ENCODE results near the gene CFDP1. TPM values are rescaled to one million over a fixed set of nuclear protein-coding genes. Genes with fewer than 3 reads are reported as not detected.
A peak's percentile ranks its signal among the peaks of the same experiment; 100 is the strongest.

The CFDP1 gene
- total and polyA plus RNA-seq, 5 experiments from 2014 or later = 34.3 to 39.0 (median 34.9) TPM

DNA sequence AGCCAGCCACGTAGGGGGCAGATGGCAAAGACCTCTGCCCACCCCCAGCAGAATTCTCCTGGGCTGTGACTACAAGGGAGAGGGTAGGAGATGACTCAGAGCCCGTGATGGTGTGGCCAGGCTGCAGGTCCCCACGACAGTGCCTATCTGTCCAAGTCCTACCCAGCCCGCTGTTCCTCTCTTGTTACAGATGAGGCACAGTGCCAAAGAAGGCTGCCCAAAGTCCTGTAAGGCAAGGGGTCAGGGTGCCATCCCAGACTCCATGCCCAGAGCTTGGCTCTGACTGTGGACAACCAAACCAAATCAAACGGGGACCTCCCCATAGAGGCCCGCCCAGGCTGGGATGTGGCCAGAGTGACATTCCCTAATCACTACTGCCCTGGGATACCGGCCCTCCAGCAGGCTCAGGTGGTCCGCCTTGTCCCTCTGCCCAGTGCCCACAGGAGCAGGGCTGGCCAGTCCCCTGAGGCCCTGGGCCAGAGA is 169.3 kb downstream of the CFDP1 start:
- ATAC-seq (no peak), DNase-seq (no peak)
- Mint-ChIP-seq H3K36me3 (no peaks in the 10 kb centered on the region), H3K9me3 (no peaks in the 10 kb centered on the region), H3K27me3 (peaks cover 21 to 64% (median 44%) of the 10 kb centered on the region in 5 donors), H3K4me1 (peaks cover 4 to 11% (median 9%) of the 10 kb centered on the region in 4 donors), H3K4me3 (peak overlapping the region; percentile 54 to 83 (median 70)), H3K27ac (peak overlapping the region in 1 of 10 donors; percentile 9)
- POLR2A ChIA-PET = no interaction called here

DNA sequence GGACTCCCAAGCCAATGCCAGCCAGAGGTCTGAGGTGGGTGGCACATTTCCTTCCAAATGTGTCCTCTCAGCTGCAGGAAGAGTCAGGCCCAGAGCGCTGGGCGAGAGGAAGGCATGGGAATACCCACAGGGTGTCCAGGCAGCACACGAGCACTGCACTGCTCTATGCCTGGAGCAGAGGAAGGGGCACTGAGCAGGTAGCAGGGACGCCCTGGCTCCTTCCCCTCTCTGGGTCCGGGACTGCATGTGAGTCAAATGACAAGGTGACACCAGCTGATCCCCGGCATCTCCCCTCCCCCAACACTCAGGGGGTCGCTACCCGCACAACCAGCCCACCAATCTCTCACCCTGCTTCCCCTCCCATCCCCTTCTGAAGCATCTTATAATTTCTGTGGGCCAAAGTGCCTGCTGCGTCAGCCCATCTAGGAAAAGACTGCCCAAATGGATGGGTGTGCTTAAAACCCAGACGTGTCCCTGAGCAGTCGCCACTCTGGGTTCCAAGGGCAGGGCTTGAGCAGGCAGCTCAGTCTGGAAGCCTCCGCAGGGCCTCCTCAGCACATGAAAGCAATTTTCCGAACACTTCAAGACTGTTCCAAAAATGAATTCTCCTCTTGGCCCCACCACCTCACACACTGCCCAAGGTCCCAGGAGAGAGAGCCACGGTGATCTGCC is 169.9 kb downstream of the CFDP1 start:
- H3K27me3 Mint-ChIP-seq = peaks cover 21 to 66% (median 46%) of the 10 kb centered on the region in 5 donors
- peaks cover 4 to 11% (median 9%) of the 10 kb centered on the region in 4 donors for H3K4me1 Mint-ChIP-seq
- H3K36me3 Mint-ChIP-seq = no peaks in the 10 kb centered on the region
- POLR2A ChIA-PET = no interaction called here
- ATAC-seq = no peak
- H3K4me3 Mint-ChIP-seq = peak overlapping the region in 2 of 10 donors; percentile 26 to 45
- H3K27ac Mint-ChIP-seq = no peak overlapping the region
- H3K9me3 Mint-ChIP-seq = no peaks in the 10 kb centered on the region
- no peak for DNase-seq

DNA sequence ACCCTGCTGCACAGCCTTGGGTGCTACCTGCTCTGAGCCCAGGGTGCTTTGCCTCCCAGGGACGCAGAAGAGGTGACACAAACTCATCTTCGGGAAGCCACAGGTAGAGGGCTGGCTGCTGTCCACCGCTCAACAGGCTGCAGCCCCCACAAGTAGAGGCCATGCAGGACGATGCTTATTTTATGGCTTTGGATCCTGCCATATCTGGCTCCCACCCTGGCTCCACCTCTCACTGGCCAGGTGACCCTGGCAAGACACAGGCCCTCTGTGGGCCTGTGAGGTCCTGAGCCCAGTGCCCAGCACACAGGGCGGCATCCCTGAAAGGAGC is 170.5 kb downstream of the CFDP1 start:
- Mint-ChIP-seq H3K4me1 (peaks cover 4 to 11% (median 9%) of the 10 kb centered on the region in 4 donors), H3K27ac (no peak overlapping the region), H3K27me3 (peaks cover 26 to 70% (median 51%) of the 10 kb centered on the region in 5 donors), H3K36me3 (no peaks in the 10 kb centered on the region), H3K4me3 (peak overlapping the region in 3 of 10 donors; percentile 14 to 22 (median 19)), H3K9me3 (no peaks in the 10 kb centered on the region)
- no peak for DNase-seq
- POLR2A ChIA-PET = no interaction called here
- no peak for ATAC-seq

DNA sequence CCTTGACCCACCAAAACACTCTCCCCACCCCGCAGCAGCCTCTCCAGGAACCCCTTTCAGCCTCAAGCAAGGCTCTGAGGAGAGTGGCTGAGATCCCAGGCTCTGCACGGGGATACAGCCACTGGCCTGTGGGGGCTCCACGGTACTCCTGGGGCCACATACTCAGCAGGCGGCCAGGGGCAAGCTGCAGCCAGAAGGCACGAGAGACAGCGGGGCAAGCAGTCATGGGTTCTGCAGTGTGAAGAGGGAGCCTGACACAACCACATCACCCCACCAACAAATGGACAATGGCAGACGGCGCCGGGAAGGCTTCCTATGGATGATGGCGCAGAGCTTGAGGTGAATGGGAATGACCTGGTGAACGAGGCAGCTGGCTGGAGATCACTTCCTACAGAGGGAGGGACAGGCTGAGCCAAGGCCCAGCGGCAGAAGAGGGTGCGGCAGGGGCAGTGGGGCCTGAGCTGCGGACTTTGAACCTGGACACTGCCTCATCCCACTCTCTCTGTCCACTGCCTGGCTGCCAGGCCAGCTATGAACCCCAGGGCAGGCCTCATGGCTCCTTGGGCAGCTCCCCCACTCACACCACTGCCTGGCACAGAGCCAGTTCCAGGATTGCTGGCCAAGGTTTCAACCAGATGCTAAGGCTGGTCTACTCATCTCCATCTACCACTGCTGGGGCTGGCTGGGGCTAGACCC is 171.1 kb downstream of the CFDP1 start:
- H3K4me3 Mint-ChIP-seq = no peak overlapping the region
- POLR2A ChIA-PET = no interaction called here
- H3K27ac Mint-ChIP-seq = no peak overlapping the region

DNA sequence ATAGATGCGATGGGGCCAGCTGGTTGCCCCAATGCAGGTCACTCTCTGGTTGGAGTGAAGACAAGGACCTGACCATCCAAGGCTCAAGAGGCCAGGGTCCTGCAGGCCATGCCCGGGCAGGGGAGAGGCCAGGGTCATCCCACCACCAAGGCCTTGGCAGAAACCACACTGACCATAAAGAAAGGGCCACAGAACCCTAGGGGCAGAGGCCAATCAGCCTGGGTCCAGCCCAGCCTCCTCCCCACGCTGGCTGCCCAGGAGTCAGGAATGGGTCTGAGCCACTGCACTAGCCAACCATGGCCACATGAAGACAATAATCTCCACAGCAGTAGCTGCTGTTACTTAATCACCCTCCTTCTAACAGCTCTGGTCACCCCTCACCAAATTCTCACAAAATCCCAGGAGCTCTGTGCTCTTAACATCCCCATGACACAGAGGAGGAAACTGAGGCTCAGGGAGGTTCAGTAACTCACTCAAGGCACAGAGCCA is 171.7 kb downstream of the CFDP1 start:
- Mint-ChIP-seq H3K9me3 (no peaks in the 10 kb centered on the region), H3K27me3 (peaks cover 26 to 71% (median 51%) of the 10 kb centered on the region in 5 donors), H3K4me1 (peaks cover 4 to 11% (median 9%) of the 10 kb centered on the region in 4 donors), H3K36me3 (no peaks in the 10 kb centered on the region), H3K4me3 (no peak overlapping the region), H3K27ac (no peak overlapping the region)
- no peak for ATAC-seq
- DNase-seq = no peak
- POLR2A ChIA-PET = no interaction called here

More for the DNA sequence above, 171.1 kb downstream of the CFDP1 start:
- Mint-ChIP-seq H3K27me3 (peaks cover 26 to 71% (median 51%) of the 10 kb centered on the region in 5 donors), H3K4me1 (peaks cover 4 to 11% (median 9%) of the 10 kb centered on the region in 4 donors), H3K36me3 (no peaks in the 10 kb centered on the region), H3K9me3 (no peaks in the 10 kb centered on the region)
- DNase-seq (no peak), ATAC-seq (no peak)

DNA sequence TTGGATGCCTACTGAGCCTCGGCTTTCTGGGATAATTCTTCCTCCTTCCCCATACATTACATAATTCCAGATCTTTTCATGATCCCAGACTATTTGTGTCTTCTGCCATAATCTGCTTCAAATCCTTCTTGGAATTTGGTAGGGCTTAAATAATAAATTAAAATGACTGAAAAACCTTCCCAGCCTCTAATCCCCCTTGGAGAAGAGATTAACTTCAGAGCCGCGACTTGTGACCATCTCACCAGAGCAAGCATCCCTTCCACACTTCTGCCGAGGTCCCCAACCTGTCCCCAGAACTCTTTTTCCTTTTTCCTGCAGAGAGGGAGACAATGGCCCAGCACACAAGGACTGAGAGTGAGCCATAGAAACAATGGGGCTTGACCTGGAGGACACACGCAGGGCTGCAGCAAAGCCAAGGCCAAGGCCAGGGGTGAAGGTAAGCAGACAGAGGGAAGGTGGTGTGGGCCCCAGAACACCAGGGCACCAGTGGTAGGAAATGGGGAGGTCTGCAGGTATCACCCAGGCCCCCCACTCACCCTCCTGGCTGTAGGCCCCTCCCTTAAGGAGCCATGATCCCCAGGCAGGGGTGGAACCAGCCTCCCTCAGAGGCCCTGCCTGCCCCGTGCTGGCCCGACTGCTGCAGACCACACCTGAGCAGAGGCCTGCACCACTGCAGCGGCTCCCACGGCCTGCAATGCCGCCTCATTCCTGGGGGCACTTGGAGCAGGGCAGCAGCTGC is 172.3 kb downstream of the CFDP1 start:
- ATAC-seq (no peak), DNase-seq (no peak)
- no peak overlapping the region for H3K4me3 Mint-ChIP-seq
- H3K9me3 Mint-ChIP-seq = no peaks in the 10 kb centered on the region
- peaks cover 23 to 71% (median 48%) of the 10 kb centered on the region in 5 donors for H3K27me3 Mint-ChIP-seq
- POLR2A ChIA-PET = no interaction called here
- H3K4me1 Mint-ChIP-seq = peaks cover under 1 to 8% (median 5%) of the 10 kb centered on the region in 4 donors
- H3K36me3 Mint-ChIP-seq = no peaks in the 10 kb centered on the region
- H3K27ac Mint-ChIP-seq = no peak overlapping the region

DNA sequence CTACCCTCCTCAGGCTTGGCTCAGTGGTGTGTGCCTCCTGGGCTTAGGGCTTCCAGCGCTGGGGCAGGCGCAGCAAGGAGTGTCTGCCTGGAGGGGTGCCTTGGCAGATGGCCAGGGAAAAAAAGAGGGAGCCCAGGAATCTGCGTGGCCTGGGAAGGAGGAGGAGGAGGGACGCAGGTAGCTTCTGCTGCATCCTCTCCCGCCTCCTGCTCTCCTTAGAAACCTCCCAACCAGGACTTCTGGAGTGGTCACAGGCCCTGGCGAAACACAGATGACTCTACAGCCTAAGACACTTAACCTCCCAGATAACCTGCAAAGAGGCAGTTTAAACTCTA is 174.5 kb downstream of the CFDP1 start:
- no peaks in the 10 kb centered on the region for H3K36me3 Mint-ChIP-seq
- ATAC-seq (no peak), DNase-seq (no peak)
- no peak overlapping the region for H3K4me3 Mint-ChIP-seq
- H3K4me1 Mint-ChIP-seq = peaks cover 0 to 2% (median 0%) of the 10 kb centered on the region in 4 donors
- POLR2A ChIA-PET = no interaction called here
- peaks cover 20 to 79% (median 44%) of the 10 kb centered on the region in 5 donors for H3K27me3 Mint-ChIP-seq
- no peak overlapping the region for H3K27ac Mint-ChIP-seq
- no peaks in the 10 kb centered on the region for H3K9me3 Mint-ChIP-seq

DNA sequence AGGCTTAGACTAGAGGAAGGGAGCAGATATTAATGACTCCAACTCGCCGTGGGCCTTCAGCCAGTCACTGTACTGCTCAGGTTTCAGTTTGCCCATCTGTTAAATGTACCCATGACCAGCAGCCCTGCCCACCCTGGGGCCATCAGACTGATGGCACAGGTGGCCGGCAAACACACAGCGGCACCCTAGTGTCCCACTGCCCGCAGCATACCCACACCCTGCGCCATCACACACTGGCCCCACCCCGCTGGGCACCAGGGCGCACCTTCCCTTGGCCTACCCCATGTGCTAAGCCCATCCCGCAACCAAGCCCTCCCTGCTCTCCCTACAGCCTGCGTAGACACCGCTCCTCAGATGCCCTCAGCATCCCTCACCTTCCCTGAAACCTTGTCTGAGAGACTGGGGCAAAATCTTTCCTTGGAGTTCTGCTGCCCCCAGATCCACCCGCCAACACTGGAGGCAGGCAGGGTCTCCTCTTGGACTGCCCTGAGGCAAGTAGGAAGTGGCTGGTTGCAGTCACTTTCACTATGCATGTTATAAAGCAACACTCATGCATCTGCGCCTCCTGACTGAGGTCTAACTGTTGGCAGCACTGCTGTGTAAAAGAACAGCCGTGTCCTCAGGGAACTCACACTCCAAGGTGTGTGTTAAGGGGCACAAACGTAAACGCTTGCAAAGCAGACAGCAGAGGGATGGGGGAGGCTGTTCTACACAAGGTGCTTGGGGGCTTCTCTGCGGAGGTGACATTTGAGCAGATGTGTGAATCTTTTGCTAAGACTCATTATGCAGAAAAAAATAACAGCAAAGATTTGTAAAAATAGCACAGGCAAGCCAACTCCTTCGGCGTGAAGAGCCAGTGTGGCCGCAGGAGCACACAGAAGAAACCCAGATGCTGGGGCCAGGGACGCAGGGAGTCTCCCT is 175.2 kb downstream of the CFDP1 start:
- no peak for DNase-seq
- Mint-ChIP-seq H3K27ac (no peak overlapping the region), H3K36me3 (no peaks in the 10 kb centered on the region), H3K4me1 (peaks cover 0 to 2% (median 0%) of the 10 kb centered on the region in 4 donors), H3K27me3 (peaks cover 18 to 79% (median 41%) of the 10 kb centered on the region in 5 donors), H3K4me3 (no peak overlapping the region), H3K9me3 (no peaks in the 10 kb centered on the region)
- POLR2A ChIA-PET = no interaction called here
- no peak for ATAC-seq

DNA sequence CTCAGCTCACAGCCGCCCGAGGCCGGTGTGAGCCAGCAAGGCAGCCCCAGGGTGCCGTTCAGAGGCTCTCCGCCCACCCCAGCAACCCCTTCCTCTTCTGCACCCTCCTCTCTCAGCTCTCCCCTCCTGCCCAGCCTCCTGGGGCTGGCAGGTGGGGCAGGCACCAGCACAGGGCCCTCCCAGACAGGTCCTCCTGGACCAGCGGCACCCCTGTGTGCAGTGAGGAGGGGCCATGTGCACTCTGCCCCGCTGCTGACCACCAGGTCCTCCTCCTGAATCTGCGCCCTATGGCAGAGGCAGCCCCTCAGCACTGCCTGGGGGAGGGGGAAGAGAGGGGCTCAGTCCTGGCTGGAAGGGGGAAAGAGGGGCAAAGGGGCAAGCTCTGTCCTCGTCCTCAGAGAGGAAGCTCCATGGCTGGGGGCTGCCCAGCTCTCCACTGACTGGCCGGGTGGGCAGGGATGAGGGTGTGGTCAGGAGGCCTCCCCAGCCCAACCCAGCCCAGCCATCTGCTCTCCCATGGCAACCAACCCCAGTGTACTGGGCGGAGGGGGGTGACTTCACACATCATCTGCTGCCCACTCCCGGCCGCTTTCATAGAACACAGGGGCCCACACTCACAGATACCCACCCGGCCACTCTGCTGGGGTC is 176.5 kb downstream of the CFDP1 start:
- POLR2A ChIA-PET = no interaction called here
- no peak overlapping the region for H3K27ac Mint-ChIP-seq
- ATAC-seq (no peak), DNase-seq (no peak)
- no peaks in the 10 kb centered on the region for H3K9me3 Mint-ChIP-seq
- peaks cover 3 to 5% (median 4%) of the 10 kb centered on the region in 4 donors for H3K4me1 Mint-ChIP-seq
- peaks cover 13 to 77% (median 34%) of the 10 kb centered on the region in 5 donors for H3K27me3 Mint-ChIP-seq
- H3K36me3 Mint-ChIP-seq = peaks cover 0 to under 1% (median 0%) of the 10 kb centered on the region in 3 donors
- H3K4me3 Mint-ChIP-seq = no peak overlapping the region

DNA sequence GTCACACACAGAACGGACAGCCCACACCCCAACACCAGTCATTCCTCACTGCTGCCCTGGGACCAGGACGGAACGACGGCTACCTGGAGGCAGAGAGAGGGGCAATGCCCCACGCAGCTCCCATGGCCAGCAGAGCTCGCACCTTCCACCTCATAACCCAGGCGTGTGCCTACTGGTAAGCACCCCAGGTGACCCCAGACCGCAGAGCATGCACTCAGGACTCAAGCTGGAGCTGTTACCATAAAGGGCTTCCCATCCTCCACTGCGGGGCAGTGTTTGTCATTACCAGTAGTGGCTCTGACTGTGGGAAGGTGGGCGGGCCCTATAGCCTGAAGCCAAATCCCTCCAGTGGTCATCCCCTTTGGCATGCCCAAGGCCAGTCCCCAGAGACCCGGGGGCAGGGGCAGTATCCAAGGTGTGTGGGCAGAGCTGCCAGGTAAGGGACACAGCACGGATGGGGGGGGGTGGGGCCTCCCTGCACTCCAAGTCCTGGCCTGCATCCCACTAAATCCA is 177.2 kb downstream of the CFDP1 start:
- H3K36me3 Mint-ChIP-seq = peaks cover 0 to 2% (median 0%) of the 10 kb centered on the region in 3 donors
- H3K27ac Mint-ChIP-seq = no peak overlapping the region
- DNase-seq (no peak), ATAC-seq (no peak)
- POLR2A ChIA-PET = no interaction called here
- peaks cover 14 to 74% (median 33%) of the 10 kb centered on the region in 5 donors for H3K27me3 Mint-ChIP-seq
- no peak overlapping the region for H3K4me3 Mint-ChIP-seq
- peaks cover 3 to 8% (median 5%) of the 10 kb centered on the region in 4 donors for H3K4me1 Mint-ChIP-seq
- no peaks in the 10 kb centered on the region for H3K9me3 Mint-ChIP-seq

DNA sequence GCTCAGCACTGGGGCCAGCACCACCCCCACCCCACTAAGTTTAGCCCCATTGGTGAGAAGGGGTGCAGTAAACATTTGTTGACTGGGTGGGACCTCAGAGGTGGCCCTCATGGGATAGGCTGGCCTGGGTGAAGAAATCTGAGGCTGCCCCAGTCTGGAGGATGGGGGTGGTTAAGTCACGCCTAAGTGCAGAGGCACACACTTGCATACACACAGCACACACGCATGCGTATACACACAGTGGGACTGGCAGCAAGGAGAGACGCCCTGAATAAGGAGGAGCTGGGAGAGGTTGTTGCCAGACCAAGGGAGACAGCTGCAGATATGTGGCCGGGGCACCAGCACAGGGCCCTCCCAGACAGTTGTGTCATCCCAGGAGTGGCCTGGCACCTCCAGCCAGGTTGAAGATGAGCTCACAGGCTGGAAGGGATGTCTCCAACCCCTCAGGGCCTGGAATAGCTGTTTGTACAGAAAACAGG is 178.9 kb downstream of the CFDP1 start:
- Mint-ChIP-seq H3K4me1 (peaks cover 3 to 16% (median 12%) of the 10 kb centered on the region in 4 donors), H3K27me3 (peaks cover 11 to 81% (median 35%) of the 10 kb centered on the region in 5 donors), H3K27ac (no peak overlapping the region), H3K36me3 (peaks cover 0 to 2% (median 0%) of the 10 kb centered on the region in 3 donors), H3K9me3 (no peaks in the 10 kb centered on the region), H3K4me3 (no peak overlapping the region)
- POLR2A ChIA-PET = no interaction called here
- ATAC-seq = no peak
- no peak for DNase-seq
